ENCODE measurements around the gene ZMPSTE24.

ZMPSTE24 gene

GRCh38 chr1:40264354-40264781 lies 6.3 kb downstream of the ZMPSTE24 start:
- no peak for DNase-seq

- DNase-seq: no peak
Measured at GRCh38 chr1:40265298-40265697, 7.3 kb downstream of the ZMPSTE24 start.

GRCh38 chr1:40265919-40266318 lies 7.9 kb downstream of the ZMPSTE24 start:
- no peak for DNase-seq

- no peak for DNase-seq
Measured at GRCh38 chr1:40266786-40267535, 8.9 kb downstream of the ZMPSTE24 start.

- DNase-seq: no peak
Measured at GRCh38 chr1:40267767-40268187, 9.7 kb downstream of the ZMPSTE24 start.

- DNase-seq: no peak
Measured at GRCh38 chr1:40268211-40268610, 10.2 kb downstream of the ZMPSTE24 start.

GRCh38 chr1:40270152-40270834 lies 12.3 kb downstream of the ZMPSTE24 start:
- no peak for DNase-seq

GRCh38 chr1:40272653-40273213 lies 14.7 kb downstream of the ZMPSTE24 start:
- DNase-seq: no peak

GRCh38 chr1:40273547-40274166 lies 15.6 kb downstream of the ZMPSTE24 start:
- no peak for DNase-seq

GRCh38 chr1:40274331-40274730 lies 16.3 kb downstream of the ZMPSTE24 start:
- DNase-seq: no peak

- DNase-seq: no peak
Measured at GRCh38 chr1:40276122-40276521, 18.1 kb downstream of the ZMPSTE24 start.

GRCh38 chr1:40281853-40282252 lies 23.8 kb downstream of the ZMPSTE24 start:
- no peak for DNase-seq

- DNase-seq: no peak
Measured at GRCh38 chr1:40291293-40291692, 33.3 kb downstream of the ZMPSTE24 start.

GRCh38 chr1:40299366-40300248 lies 41.6 kb downstream of the ZMPSTE24 start:
- DNase-seq: no peak

GRCh38 chr1:40300249-40300567 lies 42.2 kb downstream of the ZMPSTE24 start:
- no peak for DNase-seq

- DNase-seq: no peak
Measured at GRCh38 chr1:40300651-40301050, 42.6 kb downstream of the ZMPSTE24 start.

GRCh38 chr1:40301066-40301465 lies 43.0 kb downstream of the ZMPSTE24 start:
- DNase-seq: no peak

- DNase-seq: no peak
Measured at GRCh38 chr1:40301541-40302299, 43.7 kb downstream of the ZMPSTE24 start.

GRCh38 chr1:40302475-40302874 lies 44.4 kb downstream of the ZMPSTE24 start:
- DNase-seq: no peak

- no peak for DNase-seq
Measured at GRCh38 chr1:40303051-40303771, 45.2 kb downstream of the ZMPSTE24 start.

- no peak for DNase-seq
Measured at GRCh38 chr1:40303790-40304189, 45.8 kb downstream of the ZMPSTE24 start.
